ENCODE results near the gene ASTN2. TPM values are rescaled to one million over a fixed set of nuclear protein-coding genes. Genes with fewer than 3 reads are reported as not detected.

Gene ASTN2
- total RNA-seq, 1 experiment from 2014 or later, result 4.8 TPM

DNA sequence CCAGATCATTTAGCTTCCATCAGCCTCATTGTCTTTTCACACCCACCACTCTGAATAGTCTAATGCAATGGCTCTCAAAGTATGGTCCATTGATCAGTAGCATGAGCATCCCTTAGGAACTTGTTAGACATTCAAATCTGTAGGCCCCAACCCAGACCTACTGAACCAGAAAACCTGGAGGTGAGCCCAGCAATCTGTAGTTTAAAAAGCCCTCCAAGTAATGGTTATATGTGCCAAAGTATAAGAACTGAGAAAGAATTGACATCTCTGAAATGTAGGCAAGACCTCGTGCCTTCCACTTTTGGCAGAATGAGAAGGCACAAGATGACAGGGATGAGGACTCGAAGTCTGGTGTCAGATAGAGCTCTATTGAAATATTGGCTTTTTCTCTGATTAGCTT is 460.1 kb downstream of the ASTN2 start:
- H3K9ac ChIP-seq (ENCODE audit: low read length), result no peak overlapping the region

More for the DNA sequence above, 460.1 kb downstream of the ASTN2 start:
- H3K4me2 ChIP-seq (ENCODE audit: low read length), result no peak overlapping the region
- BruUV-seq (replicated peaks), result no TSS peak
- no peaks in the 10 kb centered on the region for H3K9me2 ChIP-seq (ENCODE audit: insufficient read depth)
- intact Hi-C loops (cut with micrococcal nuclease), result no loop called here
- ChIA-PET RAD21 (ENCODE audit: low non-redundant PET in 1 of 2, low total read pairs in 2 of 2, uncharacterized antibody in 2 of 2, unreplicated experiment in 2 of 2) (no interaction called here), POLR2A (no interaction called here), CTCF (no interaction called here)
- H3K36me3 ChIP-seq (ENCODE audit: control insufficient read depth in 1 of 2, insufficient read depth in 2 of 2, low read length in 2 of 2), result no peaks in the 10 kb centered on the region
- ATAC-seq, result no peak
- H2AFZ ChIP-seq (ENCODE audit: low read depth, low read length, poor library complexity, severe bottlenecking), result no peak overlapping the region
- H3K27ac ChIP-seq (ENCODE audit: low read depth, low read length), result no peak overlapping the region
- no peak overlapping the region for H3K4me3 ChIP-seq (replicated peaks in 1 of 2; ENCODE audit: low read depth in 1 of 2, low read length in 2 of 2)
- TF ChIP-seq, protein P1, sequence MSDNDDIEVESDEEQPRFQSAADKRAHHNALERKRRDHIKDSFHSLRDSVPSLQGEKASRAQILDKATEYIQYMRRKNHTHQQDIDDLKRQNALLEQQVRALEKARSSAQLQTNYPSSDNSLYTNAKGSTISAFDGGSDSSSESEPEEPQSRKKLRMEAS (IDR thresholded peaks at IDR 0.05), result no peak
- TF ChIP-seq, protein P2, sequence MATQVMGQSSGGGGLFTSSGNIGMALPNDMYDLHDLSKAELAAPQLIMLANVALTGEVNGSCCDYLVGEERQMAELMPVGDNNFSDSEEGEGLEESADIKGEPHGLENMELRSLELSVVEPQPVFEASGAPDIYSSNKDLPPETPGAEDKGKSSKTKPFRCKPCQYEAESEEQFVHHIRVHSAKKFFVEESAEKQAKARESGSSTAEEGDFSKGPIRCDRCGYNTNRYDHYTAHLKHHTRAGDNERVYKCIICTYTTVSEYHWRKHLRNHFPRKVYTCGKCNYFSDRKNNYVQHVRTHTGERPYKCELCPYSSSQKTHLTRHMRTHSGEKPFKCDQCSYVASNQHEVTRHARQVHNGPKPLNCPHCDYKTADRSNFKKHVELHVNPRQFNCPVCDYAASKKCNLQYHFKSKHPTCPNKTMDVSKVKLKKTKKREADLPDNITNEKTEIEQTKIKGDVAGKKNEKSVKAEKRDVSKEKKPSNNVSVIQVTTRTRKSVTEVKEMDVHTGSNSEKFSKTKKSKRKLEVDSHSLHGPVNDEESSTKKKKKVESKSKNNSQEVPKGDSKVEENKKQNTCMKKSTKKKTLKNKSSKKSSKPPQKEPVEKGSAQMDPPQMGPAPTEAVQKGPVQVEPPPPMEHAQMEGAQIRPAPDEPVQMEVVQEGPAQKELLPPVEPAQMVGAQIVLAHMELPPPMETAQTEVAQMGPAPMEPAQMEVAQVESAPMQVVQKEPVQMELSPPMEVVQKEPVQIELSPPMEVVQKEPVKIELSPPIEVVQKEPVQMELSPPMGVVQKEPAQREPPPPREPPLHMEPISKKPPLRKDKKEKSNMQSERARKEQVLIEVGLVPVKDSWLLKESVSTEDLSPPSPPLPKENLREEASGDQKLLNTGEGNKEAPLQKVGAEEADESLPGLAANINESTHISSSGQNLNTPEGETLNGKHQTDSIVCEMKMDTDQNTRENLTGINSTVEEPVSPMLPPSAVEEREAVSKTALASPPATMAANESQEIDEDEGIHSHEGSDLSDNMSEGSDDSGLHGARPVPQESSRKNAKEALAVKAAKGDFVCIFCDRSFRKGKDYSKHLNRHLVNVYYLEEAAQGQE (IDR thresholded peaks at IDR 0.05; ENCODE audit: low read depth), result no peak
- TF ChIP-seq SP1 (IDR thresholded peaks at IDR 0.05; ENCODE audit: low read depth) (no peak), TCF7L2 (IDR thresholded peaks at IDR 0.05; ENCODE audit: borderline replicate concordance, extremely low read depth, insufficient read depth, insufficient read length) (no peak), ZFX (IDR thresholded peaks at IDR 0.05) (no peak)
- TF ChIP-seq, protein P3, sequence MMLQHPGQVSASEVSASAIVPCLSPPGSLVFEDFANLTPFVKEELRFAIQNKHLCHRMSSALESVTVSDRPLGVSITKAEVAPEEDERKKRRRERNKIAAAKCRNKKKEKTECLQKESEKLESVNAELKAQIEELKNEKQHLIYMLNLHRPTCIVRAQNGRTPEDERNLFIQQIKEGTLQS (IDR thresholded peaks at IDR 0.05), result no peak
- TF ChIP-seq, protein P4, sequence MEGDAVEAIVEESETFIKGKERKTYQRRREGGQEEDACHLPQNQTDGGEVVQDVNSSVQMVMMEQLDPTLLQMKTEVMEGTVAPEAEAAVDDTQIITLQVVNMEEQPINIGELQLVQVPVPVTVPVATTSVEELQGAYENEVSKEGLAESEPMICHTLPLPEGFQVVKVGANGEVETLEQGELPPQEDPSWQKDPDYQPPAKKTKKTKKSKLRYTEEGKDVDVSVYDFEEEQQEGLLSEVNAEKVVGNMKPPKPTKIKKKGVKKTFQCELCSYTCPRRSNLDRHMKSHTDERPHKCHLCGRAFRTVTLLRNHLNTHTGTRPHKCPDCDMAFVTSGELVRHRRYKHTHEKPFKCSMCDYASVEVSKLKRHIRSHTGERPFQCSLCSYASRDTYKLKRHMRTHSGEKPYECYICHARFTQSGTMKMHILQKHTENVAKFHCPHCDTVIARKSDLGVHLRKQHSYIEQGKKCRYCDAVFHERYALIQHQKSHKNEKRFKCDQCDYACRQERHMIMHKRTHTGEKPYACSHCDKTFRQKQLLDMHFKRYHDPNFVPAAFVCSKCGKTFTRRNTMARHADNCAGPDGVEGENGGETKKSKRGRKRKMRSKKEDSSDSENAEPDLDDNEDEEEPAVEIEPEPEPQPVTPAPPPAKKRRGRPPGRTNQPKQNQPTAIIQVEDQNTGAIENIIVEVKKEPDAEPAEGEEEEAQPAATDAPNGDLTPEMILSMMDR (IDR thresholded peaks at IDR 0.05 in 2 of 3, conservative IDR thresholded peaks at IDR 0.05 in 1 of 3; ENCODE audit: borderline replicate concordance in 1 of 3, insufficient read depth in 1 of 3, low read depth in 2 of 3, low read length in 2 of 3), result no peak
- H4K20me1 ChIP-seq (ENCODE audit: insufficient read depth), result no peaks in the 10 kb centered on the region
- no peaks in the 10 kb centered on the region for H3K9me3 ChIP-seq (ENCODE audit: control insufficient read depth in 1 of 2, insufficient read depth in 1 of 2, low read depth in 1 of 2, low read length in 2 of 2)
- no peak for DNase-seq (ENCODE audit: low read depth, low spot score)
- H3K27me3 ChIP-seq (ENCODE audit: insufficient read depth, low read length), result no peaks in the 10 kb centered on the region
- H3K4me1 ChIP-seq (ENCODE audit: control insufficient read depth in 1 of 2, insufficient read depth in 2 of 2, low read length in 2 of 2), result peaks cover 0 to 12% of the 10 kb centered on the region in 2 experiments; a peak in 3 of 4 replicates
- H3K79me2 ChIP-seq (ENCODE audit: insufficient read depth, low read length), result no peaks in the 10 kb centered on the region
